RCC 7860 (cell line): ENCODE results near the gene GAN.

Source experiments
- DNase-seq: peaks from one replicate; pipeline ENCODE4 v3.0.0-alpha.2; 2015; ENCODE audit warnings: low spot score
- FAIRE-seq: peaks from 2 replicates; lab custom pipeline; 2012; peaks lifted over from hg19 to GRCh38; lab: Jason Lieb, UNC

GAN gene

DNA sequence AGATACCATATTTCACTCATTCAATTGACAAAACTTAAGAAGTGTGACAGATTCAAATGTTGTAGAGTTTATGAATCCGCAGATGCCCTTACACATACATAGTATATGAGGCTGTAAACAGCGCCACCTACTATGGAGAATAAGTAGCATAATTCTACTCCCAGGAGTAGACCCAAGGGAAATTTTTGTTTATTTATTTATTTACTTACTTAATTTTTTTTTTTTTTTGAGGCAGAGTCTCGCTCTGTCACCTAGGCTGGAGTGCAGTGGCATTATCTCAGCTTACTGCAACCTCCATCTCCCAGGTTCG, 35.5 kb downstream of the GAN start:
- DNase-seq (no peak), FAIRE-seq (no peak)

GRCh38 chr16:81353895-81354294, 39.1 kb downstream of the GAN start:
- FAIRE-seq, result no peak
- no peak for DNase-seq

DNA sequence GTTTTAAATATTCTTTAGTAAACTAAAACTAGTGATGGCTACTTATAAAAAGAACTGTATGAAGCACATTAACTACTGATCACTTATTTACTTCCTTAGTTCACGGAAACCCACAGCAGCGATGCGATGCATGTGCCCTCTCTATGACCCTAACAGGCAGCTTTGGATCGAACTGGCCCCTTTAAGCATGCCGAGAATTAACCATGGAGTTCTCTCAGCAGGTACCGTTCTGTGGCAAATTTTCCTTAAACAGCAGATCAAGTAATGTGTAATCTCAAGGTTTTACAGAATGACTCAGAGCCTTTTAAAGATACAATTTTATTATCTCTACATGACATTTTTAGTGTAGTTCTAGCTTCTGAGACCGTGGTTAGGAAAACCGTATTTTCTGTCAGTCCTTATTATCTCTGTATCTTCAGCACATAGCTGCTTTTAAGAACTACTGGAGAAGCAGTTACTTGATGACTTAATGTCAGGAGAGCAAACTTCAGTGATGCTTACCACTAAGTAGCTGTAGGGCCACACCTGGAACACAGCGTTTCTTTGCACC, 43.0 kb downstream of the GAN start:
- FAIRE-seq, result no peak

DNA sequence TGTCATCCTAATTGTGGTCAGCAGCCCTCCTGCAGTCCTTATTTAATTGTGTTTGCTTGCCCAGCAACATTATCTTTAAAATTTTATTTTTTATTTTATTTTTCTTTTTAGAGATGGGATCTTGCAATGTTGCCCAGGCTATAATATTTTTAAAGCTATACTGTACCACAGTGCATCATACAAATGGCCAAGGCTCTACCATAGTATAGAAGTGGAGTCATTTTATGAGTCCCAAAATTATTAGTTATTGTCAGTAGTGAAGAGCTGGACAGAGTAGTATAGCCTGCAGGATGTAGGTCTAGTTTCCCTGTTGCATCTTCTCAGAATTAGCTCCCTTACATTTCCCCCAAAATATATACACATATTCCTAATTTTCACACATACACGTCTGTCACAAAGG, 44.1 kb downstream of the GAN start:
- FAIRE-seq (no peak), DNase-seq (no peak)

More for the DNA sequence above, 43.0 kb downstream of the GAN start:
- no peak for DNase-seq

GRCh38 chr16:81360135-81360534, 45.4 kb downstream of the GAN start:
- FAIRE-seq (no peak), DNase-seq (no peak)

DNA sequence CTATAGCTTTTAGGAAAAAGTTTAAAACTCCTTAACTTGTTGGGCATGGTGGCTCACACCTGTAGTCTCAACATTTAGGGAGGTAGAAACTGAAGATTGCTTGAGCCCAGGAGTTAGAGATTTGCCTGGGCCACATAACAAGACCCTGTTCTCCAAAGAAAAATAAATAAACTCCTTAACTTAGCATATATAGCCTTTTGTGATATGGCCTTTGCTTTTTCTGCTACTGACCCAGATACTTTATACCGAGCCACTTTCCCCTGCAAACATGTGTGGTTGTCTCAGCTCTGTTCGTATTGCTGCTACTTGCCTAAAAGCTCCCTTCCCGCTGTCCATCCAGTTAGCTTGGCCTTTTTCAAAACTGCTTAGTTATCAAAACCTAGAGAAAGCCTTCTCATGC, 51.0 kb downstream of the GAN start:
- FAIRE-seq (no peak), DNase-seq (no peak)

DNA sequence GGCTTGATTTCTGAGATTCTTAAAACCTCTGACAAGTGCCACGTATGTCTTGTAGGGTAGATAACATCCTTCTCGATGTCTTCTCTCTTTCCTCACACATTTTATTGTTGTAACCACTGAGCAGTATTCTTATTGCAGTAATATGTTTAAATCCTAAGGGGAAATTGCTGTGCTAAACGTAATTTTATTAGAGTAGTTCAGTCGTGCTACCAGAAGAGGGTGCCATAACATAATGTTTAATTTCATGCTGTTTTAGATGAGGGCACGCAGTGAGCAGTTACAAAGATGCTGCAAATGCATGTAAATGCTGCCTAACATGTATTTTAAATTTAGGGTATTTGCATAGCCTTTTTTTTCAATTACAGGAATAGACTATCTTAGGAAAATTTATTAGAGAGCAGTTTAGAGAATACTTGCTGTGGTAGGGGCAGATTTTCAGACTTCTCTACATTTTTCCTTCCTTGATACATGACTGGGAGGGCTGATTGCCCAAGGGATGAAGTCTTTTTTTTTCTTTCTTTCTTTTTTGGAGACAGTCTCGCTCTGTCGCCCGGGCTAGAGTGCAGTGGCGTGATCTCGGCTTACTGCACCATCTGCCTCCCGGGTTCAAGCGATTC, 51.7 kb downstream of the GAN start:
- FAIRE-seq (peak; percentile 71), DNase-seq (peak; percentile 56)

- FAIRE-seq (no peak), DNase-seq (no peak)
These were observed 53.1 kb downstream of the GAN start for GRCh38 chr16:81367821-81368220.

GRCh38 chr16:81369888-81370504, 55.2 kb downstream of the GAN start:
- FAIRE-seq, result no peak

GRCh38 chr16:81371106-81371505, 56.3 kb downstream of the GAN start:
- DNase-seq, result no peak
- no peak for FAIRE-seq

More at GRCh38 chr16:81369888-81370504, 55.2 kb downstream of the GAN start:
- no peak for DNase-seq

GRCh38 chr16:81374550-81374949, 59.8 kb downstream of the GAN start:
- FAIRE-seq (no peak), DNase-seq (no peak)

GRCh38 chr16:81376880-81377279, 62.1 kb downstream of the GAN start:
- FAIRE-seq, result no peak
- peak; percentile 32 for DNase-seq

DNA sequence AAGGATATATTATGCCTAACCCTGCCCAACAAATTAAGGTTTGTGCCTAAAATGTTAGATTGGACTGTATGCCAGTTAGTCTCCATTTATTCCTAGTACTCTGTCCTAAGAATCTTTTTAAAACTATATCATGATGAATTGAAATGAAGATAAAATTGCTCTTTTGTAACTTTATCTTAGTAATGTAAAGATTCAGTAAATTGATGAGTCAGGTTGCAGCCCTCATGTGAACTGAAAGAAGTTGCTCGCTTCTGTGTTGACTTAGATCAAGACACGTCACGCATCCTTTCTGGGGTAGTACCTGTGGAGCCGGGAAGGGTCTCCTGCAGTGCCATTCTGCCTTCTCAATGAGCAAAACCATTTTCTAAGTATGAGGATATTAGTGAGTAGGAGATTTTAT, 63.3 kb downstream of the GAN start:
- DNase-seq, result no peak
- no peak for FAIRE-seq

GRCh38 chr16:81380932-81381331, 66.2 kb downstream of the GAN start:
- DNase-seq, result no peak
- no peak for FAIRE-seq

DNA sequence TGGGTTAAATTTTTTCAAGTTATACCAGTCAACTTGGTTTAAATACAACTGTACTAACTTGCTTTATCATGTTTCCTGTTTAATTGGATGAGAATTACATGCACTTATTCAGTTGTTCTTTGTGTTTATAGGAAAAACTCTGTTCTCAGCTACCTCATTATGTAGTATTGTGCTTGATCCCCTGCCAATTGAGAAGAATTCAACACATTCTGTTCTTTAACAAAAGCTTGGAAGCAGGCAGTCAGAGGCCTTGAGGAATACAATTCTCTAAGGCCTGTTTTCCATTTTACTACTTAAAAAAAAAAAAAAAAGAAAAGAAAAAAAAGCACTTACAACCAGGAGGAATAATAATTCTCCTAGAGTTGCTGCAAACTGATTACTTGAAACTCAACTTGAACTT, 69.2 kb downstream of the GAN start:
- no peak for FAIRE-seq
- DNase-seq, result no peak

DNA sequence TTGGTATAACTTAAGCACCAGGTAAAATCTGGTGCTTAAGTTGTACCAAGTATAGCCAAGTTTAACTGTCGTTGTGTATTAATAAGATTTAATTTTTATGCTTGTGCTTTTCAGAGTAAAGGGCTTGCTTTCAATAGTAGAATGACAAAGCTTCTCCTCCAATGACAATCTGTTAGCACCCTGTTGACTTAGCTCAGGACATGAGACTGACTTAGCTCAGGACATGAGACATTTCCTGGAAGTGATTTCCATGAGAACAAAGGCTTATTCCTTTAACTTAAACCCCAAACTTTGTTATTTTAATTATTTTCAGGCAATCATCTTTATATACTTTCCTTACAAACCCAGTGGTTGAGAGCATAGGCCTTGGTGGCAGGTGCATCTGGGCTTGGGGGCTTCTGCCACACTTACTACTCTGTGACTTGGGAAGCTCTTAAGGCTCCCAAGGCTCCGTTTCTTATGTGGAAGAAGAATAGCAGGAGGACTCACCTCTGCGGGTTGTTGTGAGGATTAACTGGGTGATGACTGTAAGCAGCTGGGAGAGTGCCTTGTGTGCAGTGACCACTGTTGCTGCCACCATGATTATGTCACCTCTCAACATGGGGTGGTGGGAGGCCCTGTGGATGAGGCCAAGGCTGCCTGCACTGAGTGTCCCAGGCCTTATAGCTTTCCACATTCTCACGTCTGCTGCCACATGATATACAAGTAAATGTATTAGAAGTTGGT, 70.4 kb downstream of the GAN start:
- DNase-seq (no peak), FAIRE-seq (no peak)

DNA sequence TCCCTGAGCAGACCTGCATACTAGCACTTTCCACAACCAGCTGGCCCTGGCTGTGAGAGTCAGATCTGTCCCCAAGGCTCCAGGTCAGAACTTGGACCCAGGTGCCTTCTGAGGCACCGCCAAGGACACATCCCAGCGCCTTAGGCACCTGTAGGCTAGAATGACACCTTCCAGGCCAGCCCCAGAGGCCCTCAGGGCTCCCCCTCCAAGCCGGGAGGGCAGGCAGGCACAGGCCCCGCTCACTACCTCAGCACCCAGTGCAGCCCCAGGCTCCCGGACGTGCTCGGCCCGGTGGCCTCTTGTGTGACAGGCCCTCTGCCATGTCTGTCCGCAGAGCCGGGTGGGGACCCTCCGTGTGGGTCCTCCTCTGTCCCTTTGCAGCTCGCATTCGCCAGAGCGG, 73.6 kb downstream of the GAN start:
- no peak for DNase-seq

GRCh38 chr16:81390840-81391239, 76.1 kb downstream of the GAN start:
- FAIRE-seq, result no peak
- DNase-seq, result no peak

More for the DNA sequence above, 73.6 kb downstream of the GAN start:
- no peak for FAIRE-seq

DNA sequence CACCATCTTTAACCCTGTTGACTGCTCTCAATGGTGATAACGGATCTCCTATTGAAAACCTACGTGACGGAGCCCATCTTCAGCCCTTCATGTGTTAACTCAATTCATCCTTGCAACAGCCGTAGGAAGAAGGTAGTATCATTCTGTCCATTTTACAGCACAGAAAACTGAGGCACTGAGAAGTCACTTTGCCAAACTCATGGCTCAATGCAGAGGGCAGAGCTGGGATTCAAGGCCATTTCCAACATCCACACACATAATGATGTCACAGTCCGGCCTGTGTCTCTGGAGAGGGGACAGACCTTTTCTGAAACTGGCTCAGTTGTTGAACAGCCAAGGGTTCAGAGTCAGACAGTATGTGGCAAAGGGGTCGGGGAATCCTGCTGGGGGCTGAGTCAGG, 77.2 kb downstream of the GAN start:
- FAIRE-seq (no peak), DNase-seq (no peak)

- FAIRE-seq (no peak), DNase-seq (no peak)
These were observed 79.7 kb downstream of the GAN start for GRCh38 chr16:81394416-81394815.

GRCh38 chr16:81394966-81395655, 80.3 kb downstream of the GAN start:
- no peak for DNase-seq
- no peak for FAIRE-seq
